CD4-positive, alpha-beta T cell treated with Interleukin-12 subunit alpha and Interleukin-12 subunit beta, for 1 hour (primary cell): ENCODE data around the gene HSPB8.

ENCODE experiments used
- DNase-seq: peaks from one replicate; pipeline ENCODE4 v3.0.0-alpha.2; 2020

HSPB8 gene, protein sequence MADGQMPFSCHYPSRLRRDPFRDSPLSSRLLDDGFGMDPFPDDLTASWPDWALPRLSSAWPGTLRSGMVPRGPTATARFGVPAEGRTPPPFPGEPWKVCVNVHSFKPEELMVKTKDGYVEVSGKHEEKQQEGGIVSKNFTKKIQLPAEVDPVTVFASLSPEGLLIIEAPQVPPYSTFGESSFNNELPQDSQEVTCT

DNA sequence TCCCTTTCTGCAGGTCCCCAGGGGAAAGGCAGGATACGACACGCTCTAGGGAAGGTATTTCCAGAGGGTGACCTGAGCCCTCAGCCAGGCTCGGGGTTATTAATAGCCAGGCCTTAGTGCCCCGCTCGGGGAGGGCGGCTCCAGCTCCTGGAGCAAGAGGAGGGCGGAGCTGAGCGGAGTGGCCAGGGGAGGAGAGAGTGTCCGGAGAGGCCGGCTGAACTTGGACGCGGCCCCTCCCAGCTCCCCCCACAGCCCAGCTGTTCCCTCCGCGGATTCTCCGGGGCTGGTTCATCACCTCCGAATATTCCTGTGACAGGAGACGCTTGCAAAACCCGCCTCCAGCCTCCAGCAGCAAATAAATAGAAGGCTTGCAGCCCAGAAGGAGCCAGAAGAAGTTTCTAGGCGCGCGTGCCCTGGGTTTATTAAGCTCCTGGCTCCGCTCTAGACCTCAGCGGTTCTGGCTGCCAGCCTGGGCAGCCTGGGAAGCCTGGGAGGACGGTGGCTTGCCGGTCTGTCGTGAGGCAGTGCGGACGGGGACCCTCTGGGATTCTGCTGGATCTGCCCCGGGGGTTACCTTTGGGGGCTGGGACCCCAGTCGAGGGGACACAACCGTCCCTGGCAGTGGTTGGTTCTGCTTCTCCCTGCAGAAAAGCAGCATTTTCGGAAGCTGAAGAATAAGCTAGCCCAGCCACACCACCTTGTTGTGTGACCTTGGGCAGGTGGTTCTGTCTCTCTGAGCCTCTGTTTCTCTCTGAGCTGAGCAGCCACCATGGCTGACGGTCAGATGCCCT lies at the start of gene HSPB8:
TSS of gene HSPB8 (plus strand) at position 388 of the 791 bp plus-strand sequence. CDS start at position 770, 382 bp downstream.
- DNase-seq: no peak

DNA sequence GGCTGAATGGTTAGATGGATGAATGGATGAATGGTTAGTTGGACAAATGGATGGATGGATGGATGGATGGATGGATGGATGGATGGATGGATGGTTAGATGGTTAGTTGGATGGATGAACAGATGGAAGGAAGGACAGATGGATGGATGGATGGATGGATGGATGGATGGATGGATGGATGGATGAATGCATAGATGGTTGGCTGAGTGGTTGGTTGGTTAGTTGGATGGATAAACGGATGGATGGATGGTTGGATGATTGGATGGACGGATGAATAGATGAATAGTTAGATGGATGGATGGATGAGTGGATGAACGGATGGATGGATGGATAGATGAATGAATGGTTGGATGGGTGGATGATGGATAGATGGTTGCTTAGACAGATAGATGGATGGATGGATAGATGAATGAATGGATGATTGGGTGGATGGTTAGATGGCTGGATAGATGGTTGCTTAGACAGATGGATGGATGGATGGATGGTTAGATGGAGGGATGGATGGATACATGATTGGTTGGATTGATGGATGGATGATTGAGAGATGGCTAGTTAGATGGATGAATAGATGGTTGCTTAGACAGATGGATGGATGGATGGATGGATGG lies 48.8 kb upstream of the HSPB8 start:
- DNase-seq: no peak

DNA sequence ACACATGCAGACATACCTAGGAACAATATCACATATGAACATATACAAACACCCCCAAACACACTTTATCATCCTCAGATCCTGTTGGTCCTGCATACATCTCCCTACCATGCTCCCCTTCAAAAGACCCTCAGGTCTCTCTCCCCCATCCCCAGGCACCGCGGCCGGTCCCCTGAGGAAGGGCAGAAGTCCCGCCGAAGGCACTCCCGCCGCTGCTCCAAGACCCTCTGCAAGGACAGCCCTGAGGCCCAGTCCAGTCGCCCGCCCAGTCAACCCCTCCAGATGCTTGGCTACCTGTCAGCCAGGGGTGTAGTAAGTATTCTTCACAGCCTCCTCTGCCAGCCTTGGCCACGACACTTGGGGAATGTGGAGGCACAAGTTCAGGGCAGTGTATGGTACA lies 48.2 kb upstream of the HSPB8 start:
- no peak for DNase-seq

DNA sequence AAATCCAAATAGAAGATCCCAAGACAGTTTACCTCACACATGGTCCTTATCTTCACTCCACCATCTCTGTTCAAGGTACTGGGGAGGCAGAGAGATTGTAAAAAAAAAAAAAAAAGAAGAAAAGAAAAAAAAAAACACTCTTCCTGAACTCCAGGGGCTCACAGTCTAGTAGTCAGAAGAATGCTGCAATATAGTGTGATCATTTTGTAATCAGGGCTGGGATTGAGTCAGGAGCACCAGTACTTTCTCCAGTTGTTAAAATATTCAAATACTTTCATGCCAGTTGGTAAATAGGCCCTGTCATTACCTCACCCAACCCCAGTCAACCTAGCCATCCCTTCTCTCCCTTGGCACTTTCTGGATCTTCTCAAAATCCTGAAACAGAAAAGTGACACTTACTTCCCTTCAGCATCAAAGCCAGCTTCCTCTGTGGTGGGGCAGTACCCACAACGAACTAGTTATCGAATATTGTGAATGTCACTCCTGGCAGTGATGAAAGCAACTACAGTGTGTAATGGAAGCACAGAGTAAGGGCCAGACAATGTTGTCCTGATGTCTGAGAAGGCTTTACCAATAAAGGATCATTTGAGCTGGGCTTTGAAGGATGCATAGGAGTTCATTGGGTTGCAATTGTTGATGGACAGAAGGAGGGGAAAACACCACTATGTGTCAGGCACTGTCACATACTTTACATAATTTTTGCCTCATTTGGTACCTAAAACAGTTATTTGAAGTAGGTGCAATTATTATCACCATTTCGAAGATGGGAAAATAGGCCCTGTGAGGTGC lies 44.3 kb upstream of the HSPB8 start:
- DNase-seq: no peak

DNA sequence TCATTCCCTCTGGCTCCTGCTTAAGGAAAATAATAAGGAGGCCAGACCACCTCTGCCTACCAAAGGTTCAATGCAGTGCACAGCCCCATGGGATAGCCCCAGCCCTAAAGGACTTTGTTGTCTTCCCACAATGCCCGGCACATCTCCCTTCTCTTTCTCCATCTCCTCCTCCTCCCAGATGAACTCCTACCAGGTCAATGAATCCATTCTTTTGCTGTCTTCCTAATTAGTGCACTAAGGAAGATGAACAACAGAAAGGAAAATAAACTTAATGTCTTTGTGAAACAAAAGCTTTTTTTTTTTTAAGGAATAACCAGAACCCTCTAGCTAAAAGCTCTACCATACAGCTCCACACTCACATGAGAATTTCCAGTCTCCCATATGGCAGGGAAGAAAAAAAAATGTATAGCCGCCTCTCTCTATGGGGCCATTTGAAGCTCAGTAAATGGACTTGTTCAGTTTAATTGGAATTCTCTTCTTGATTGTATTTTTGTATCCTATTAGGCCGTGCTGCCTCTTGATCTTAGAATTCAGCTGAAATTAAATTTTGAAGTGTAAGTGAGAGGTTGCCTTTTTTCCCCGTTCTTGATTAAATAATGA lies 41.8 kb upstream of the HSPB8 start:
- no peak for DNase-seq

DNA sequence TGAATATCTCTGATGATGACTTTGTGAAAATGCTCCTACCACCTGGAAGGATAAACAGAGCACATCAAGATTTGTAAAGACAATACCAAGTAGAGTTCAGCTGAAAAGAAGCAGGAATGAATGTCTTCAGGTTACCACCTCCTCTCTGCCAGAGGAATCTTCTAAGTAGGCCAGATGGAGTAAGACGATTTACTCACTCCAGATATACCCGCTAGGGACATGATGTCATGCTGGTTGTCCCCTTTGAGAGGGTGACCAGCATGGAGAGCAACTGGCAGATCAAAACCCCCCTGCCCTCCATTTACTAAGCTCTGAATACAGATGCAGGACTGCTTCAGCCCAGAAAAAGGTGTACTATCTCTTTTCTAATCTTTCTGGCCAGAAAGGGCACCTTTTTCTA lies 39.3 kb upstream of the HSPB8 start:
- DNase-seq: no peak

DNA sequence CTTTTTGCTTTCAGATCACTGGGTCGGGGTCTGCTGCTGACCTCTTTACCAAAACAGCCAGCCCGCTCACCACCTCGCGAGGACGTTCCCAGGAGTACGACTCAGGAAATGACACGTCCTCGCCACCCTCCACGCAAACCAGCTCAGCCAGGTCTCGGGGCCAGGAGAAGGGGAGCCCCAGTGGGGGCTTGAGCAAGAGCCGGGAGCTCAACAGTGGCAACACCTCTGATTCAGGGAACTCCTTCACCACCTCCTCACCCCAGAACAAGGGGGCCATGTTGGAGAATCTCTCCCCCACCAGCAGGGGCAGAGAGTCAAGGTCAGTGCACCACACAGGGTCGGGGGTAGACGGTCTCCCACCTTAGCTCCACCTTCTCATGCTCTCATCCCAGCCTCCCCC lies 33.4 kb upstream of the HSPB8 start:
- DNase-seq: no peak

DNA sequence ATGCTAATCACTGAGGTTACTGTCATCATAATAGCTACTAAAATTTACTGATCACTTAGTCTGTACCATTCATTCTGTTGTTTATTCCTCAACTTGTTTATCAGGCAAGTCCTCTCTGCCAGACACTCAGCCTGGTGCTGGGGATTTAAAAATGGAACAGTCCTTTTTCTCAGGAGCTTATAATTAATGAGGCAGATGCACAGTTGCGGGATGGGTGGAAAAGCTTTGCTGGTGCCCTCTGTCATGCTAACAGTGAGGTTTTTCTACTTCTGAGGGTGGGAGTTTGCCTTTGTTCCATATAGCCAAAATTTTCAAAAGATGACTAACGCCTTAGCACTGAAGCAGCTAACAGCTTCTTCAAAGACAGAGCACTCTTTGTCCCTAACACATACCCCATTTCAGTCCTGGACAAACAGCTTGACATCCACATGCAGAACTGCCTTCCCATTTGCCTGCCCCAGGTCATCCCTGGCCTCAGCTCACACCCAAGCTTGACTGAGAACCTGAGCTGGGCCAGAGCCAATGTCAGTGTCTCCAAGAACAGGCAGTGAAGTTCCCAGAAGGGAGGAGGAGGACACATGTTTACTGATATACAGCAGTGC lies 30.8 kb upstream of the HSPB8 start:
- no peak for DNase-seq

DNA sequence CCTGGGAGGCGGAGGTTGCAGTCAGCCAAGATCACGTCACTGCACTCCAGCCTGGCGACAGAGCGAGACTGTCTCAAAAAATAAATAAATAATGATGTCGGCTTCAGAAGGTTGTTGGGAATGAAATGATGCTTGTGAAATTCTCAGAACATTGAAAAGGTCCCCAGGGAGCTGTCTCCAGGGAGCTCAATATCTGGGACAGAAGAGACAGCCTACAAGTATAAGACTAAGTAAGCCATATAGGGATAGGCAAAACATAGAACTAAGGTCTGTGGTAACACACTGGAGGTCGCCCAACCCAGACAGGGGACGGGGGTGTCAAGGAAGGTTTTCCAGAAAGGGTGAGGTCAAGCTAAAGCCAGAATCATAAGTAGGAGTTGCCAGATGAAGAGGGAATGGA lies 29.5 kb upstream of the HSPB8 start:
- no peak for DNase-seq

DNA sequence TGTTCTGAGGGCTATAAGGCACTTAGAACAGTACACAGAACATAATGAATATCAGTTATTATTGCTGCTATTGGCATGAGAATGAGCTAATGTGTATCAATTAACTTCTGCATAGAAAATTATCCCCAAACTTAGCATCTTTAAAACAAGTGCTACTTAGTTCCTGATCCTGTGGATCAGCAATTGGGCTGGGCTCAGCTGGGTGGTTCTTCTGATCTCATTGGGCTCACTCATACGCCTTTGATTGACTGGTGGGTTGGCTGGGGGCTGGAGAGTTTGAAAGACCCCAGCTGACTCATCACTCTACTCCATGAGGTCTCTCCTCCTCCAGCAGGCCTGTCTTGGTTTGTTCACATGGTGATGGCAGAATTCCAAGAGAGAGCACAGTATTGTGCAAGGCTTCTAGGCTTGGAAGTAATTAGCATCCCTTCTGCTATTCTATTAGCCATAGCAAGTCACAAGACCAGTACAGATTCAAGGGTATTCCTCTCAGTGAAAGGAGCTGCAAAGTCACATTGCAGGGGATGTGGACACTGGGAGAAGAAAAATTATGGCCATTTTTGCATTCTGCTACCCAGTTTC lies 27.2 kb upstream of the HSPB8 start:
- no peak for DNase-seq

DNA sequence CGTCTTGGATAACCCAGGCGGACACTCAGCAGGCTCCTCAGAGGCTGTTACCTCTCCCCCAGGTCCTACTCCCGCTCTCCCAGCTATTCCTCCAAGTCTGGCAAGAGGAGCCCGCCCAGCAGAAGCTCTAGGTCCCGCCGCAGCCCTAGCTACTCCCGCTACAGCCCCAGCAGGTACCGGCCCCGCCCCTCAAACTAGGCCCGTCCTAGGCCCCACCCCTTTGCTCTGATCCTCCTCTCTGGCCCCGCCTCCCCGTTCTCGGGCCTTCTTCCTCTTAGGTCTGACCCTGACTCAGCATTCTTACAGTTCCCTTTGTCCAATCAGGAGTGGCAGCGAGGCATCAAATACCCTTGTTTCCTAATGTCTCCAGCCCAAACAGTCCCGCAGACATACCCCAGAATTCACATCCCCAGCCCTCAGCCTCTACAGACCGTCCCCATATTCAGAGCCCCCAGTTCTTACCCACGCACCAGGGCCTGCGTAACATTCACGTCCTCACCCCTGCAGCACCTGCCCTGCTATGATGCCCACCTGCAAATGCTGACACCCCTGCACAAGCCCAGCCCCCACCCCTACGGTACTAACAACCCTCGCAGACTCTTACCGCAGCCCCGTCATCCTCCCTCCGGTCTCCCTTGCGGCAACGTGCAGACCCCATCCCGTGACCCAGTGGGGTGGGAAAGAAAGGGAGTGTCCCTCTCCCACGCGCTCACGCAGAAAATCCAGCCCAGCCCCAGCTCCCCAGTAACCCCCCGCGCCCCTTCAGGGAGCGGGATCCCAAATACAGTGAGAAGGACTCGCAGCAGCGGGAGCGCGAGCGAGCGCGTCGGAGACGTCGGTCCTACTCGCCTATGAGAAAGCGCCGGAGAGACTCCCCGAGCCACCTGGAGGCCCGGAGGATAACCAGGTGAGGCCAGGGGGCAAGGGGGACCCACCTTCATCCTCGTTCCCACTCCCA lies 25.0 kb upstream of the HSPB8 start:
- DNase-seq: no peak

DNA sequence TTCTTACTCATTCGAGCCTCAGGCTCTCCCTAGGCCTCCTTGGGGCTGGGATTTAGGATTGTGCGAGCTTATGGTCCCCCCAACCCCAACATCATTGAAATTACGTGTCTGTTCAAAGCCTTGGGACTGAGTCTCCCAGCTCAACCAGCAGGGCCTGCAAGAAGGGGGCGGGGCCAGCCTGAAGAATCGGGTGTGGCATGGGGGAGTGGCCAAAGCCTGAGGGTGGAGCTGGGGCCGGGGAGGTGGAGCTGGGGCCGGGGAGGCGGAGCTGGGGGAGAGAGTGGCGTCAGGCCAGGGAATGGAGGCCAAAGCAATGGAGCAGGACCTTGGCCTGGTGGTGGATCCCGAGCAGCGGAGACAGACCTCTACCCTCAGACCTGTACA lies 24.3 kb upstream of the HSPB8 start:
- no peak for DNase-seq

DNA sequence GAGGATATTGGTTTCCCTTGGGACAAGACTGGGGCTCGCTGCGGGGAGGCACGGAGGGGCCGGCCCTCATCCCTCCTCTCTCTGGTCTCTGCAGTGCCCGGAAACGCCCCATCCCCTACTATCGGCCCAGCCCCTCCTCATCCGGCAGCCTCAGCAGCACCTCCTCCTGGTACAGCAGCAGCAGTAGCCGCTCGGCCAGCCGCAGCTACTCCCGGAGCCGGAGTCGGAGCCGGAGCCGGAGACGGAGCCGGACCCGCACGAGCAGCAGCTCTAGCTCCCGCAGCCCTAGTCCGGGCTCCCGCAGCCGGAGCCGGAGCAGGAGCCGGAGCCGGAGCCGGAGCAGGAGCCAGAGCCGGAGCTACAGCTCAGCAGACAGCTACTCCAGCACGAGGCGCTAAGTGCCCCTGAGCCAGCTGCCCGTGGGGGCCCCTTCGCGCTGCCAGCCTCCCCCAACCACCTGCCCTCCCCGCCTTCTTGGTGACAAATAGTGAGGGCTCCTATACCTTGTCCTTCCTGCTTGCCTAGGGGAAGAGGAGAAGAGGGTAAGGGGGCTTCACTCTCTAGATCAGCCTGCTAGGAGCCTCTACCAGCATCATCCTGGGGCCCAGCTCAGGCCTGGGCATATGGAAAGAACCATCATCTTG lies 22.2 kb upstream of the HSPB8 start:
- no peak for DNase-seq

DNA sequence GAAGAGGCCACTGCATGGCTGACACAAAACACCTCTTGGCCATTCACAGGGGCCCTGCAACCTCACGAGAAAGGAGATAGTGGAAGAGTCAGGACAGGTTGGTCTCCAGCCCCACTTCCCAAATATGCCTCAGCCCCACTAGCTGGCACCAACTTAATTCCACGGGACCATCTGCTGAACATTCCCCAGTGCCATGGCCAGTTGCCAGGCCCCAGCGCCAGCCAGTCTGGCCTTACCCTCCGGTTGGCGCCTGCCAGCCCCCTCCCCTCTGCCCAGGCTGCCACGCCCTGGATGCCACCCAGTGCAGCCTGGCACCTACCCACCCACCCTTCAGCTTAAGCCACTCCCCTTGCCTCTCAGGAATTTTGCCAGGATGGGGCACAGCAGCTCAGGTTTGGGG lies 21.2 kb upstream of the HSPB8 start:
- DNase-seq: no peak

DNA sequence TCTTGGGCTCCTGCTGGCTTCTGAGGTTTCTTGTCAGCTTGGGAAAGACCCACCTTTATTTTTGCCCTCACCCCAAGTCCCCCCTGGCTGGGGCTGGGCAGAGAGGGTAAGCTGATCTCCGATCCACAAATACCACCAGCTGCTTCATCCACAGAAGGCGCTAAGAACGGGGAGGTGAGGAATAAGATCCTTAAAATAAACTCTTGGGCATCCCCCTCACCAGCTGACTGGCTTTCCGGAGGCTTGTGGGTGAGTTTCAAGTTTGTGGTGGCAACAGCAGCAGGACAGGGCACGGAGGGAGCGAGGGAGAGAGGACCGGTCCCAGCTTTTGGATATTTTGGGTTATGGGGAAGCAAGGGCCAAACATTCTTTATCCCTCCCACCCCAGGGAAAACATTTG lies 20.8 kb upstream of the HSPB8 start:
- DNase-seq: no peak

DNA sequence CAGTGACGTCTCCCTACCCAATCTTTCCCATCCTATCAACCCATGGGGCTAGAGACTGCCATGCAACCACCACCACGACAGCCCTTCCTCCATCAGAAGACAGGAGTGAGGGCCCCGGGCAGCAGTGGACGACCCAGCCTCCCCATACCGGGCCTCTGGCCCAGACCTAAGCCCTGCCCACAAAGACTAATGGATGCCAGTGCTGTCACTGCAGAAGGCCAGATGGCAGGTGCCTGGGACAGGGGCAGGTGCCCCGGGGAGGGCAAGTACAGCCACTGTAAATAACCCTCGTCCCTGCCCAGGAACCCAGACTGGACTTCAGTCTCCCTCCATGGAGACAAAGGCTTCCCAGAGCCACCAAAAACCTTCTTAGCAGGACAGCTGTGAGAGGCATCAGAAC lies 20.3 kb upstream of the HSPB8 start:
- no peak for DNase-seq

DNA sequence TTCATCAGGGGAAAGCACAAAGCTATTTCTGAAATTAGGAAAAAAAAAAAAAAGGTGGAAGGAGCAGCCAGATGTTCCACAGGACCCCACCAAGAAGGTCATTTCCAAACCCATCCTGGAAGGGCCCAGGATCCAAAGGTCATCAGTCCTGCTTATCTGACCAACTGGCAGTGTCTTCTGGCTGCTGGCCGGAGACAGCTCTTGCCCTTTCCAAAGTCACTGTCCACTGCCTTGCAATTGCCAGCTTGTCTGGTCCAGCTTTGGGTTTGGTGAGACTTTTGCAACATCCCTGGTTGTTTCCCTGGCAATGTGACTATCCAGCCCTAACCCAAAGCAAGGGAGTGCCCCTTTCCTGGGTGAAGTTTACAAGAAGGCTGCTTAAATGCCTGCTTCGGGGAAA lies 18.9 kb upstream of the HSPB8 start:
- DNase-seq: no peak

DNA sequence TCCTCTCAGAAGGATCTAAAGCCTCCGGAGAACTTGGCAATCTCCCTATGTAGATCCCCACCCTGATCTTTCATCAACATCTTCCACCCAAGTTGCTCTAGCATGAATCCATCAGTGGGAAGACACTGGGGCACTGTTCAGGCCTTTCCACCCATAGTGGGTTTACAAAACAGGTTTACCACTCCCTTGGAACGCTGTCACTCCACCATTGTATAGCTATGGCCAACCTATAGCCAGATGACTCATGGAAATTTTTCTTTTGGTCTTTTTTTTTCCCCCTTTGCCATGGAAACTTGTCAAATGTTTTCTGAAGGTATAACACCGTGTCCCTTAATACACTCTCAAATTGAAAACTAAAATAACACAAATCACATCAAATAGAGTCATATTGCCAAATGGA lies 10.8 kb upstream of the HSPB8 start:
- DNase-seq: no peak

DNA sequence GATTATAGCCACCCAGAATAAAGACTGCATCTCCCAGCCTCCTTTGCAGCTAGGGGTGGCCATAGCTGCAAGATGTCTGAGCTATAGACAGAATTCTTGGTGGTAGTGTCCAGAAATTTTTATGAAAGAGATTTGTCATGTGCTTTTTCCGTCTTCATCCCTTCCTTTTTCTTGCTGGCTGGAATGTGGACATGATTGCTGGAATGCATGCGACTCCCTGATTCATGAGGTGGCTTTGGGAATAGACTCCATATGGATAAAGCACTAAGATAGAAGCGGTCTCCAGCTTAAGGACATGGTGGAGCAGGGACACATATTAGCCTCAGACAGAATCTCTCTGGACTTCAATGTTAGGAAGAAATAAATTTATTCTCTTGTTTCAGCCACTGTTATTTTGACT lies 10.0 kb upstream of the HSPB8 start:
- DNase-seq: no peak

DNA sequence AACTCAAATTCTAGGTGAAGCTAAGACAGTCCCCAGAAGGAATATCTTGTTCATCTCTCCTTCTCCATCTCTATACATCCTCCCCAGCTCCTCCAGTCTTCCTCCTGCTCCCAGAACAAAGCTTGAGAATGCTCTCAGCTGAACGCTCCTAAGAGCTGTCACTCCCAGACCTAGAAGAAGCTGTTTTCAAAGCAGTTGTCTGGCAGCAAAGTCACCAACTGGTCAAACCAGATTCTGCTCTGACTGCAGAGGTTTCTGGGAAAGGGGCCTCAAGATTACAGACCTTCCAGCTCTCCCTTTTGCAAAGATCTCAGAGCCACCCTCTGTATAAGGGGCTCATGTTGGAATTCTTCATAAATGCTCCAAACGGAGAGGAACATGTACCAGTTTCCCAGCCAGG lies 9.6 kb upstream of the HSPB8 start:
- no peak for DNase-seq

DNA sequence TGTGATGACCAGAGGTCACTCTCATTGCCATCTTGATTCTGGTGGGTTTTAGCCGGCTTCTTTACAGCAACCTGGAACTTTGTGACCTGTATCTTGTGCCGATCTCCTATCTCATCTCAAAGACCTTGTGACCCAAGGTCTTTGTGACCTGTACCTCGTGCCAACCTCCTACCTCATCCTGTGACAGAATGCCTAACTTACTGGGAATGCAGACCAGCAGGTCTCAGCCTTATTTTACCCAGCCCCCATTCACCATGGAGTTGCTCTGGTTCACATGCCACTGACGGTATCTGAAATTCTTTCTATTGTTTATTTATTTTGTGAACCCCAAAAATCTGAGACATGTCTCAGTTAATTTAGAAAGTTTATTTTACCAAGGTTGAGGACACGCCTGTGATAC lies 7.4 kb upstream of the HSPB8 start:
- DNase-seq: no peak
